ENCODE data around the gene GABARAP.

GABARAP gene

GRCh38 chr17:7228920-7229319, 13.3 kb downstream of the GABARAP start:
- no peaks in the 10 kb centered on the region for H3K9me3 ChIP-seq

GRCh38 chr17:7226721-7227710, 15.2 kb downstream of the GABARAP start:
- no peaks in the 10 kb centered on the region for H3K9me3 ChIP-seq
- in situ Hi-C loops (cut with MboI; ENCODE audit: low sequenced_read_pairs): loop anchor here (25.0 kb wide), 1 partner anchor 935 kb away; the partner anchor contains the start of genes PER1 and VAMP2
- H3K4me3 ChIP-seq: no peak overlapping the region
- no peaks in the 10 kb centered on the region for H3K27me3 ChIP-seq (ENCODE audit: low read depth)
- no peak for DNase-seq (ENCODE audit: low spot score in 2 of 2)
- H3K36me3 ChIP-seq (replicated peaks): peaks cover 84% of the 10 kb centered on the region
- H3K4me1 ChIP-seq: peaks cover 2% of the 10 kb centered on the region

More at GRCh38 chr17:7228920-7229319, 13.3 kb downstream of the GABARAP start:
- H3K36me3 ChIP-seq (replicated peaks): peaks cover 65% of the 10 kb centered on the region
- in situ Hi-C loops (cut with MboI; ENCODE audit: low sequenced_read_pairs): loop anchor here (25.0 kb wide), 1 partner anchor 933 kb away; the partner anchor contains the start of genes PER1 and VAMP2
- H3K27me3 ChIP-seq (ENCODE audit: low read depth): no peaks in the 10 kb centered on the region
- no peak for DNase-seq (ENCODE audit: low spot score in 2 of 2)
- H3K4me1 ChIP-seq: peaks cover 9% of the 10 kb centered on the region
- H3K4me3 ChIP-seq: no peak overlapping the region

GRCh38 chr17:7225711-7226331, 16.4 kb downstream of the GABARAP start:
- no peaks in the 10 kb centered on the region for H3K27me3 ChIP-seq (ENCODE audit: low read depth)
- no peaks in the 10 kb centered on the region for H3K9me3 ChIP-seq
- in situ Hi-C loops (cut with MboI; ENCODE audit: low sequenced_read_pairs): loop anchor here (25.0 kb wide), 1 partner anchor 936 kb away; the partner anchor contains the start of genes PER1 and VAMP2
- DNase-seq (ENCODE audit: low spot score in 2 of 2): no peak
- H3K4me1 ChIP-seq: peaks cover 4% of the 10 kb centered on the region; the same call in 1 of the 2 replicates
- H3K4me3 ChIP-seq: no peak overlapping the region
- H3K36me3 ChIP-seq (replicated peaks): peaks cover 92% of the 10 kb centered on the region

- Histone ChIP-seq H3K4me1 (peaks cover 10% of the 10 kb centered on the region), H3K36me3 (replicated peaks) (peaks cover 89% of the 10 kb centered on the region), H3K27me3 (ENCODE audit: low read depth) (no peaks in the 10 kb centered on the region), H3K9me3 (no peaks in the 10 kb centered on the region), H3K4me3 (no peak overlapping the region)
- no peak for DNase-seq (ENCODE audit: low spot score in 2 of 2)
- in situ Hi-C loops (cut with MboI; ENCODE audit: low sequenced_read_pairs): loop anchor here (25.0 kb wide), 1 partner anchor 938 kb away; the partner anchor contains the start of genes PER1 and VAMP2
These were observed 17.6 kb downstream of the GABARAP start for GRCh38 chr17:7224661-7225111.

- H3K4me1 ChIP-seq: peaks cover 15% of the 10 kb centered on the region
- no peak for DNase-seq (ENCODE audit: low spot score in 2 of 2)
- H3K27me3 ChIP-seq (ENCODE audit: low read depth): no peaks in the 10 kb centered on the region
- in situ Hi-C loops (cut with MboI; ENCODE audit: low sequenced_read_pairs): no loop called here
- H3K36me3 ChIP-seq (replicated peaks): peaks cover 84% of the 10 kb centered on the region
- no peaks in the 10 kb centered on the region for H3K9me3 ChIP-seq
- no peak overlapping the region for H3K4me3 ChIP-seq
These were observed 18.1 kb downstream of the GABARAP start for GRCh38 chr17:7224110-7224509.

GRCh38 chr17:7223375-7223774, 18.9 kb downstream of the GABARAP start:
- H3K9me3 ChIP-seq: no peaks in the 10 kb centered on the region
- H3K4me1 ChIP-seq: peaks cover 17% of the 10 kb centered on the region
- H3K27me3 ChIP-seq (ENCODE audit: low read depth): no peaks in the 10 kb centered on the region
- in situ Hi-C loops (cut with MboI; ENCODE audit: low sequenced_read_pairs): no loop called here
- H3K36me3 ChIP-seq (replicated peaks): peaks cover 77% of the 10 kb centered on the region
- no peak for DNase-seq (ENCODE audit: low spot score in 2 of 2)
- no peak overlapping the region for H3K4me3 ChIP-seq

- Histone ChIP-seq H3K36me3 (replicated peaks) (peaks cover 73% of the 10 kb centered on the region), H3K9me3 (no peaks in the 10 kb centered on the region), H3K4me3 (no peak overlapping the region), H3K27me3 (ENCODE audit: low read depth) (no peaks in the 10 kb centered on the region), H3K4me1 (peaks cover 15% of the 10 kb centered on the region)
- in situ Hi-C loops (cut with MboI; ENCODE audit: low sequenced_read_pairs): no loop called here
- DNase-seq (ENCODE audit: low spot score in 2 of 2): no peak
These were observed 19.3 kb downstream of the GABARAP start for GRCh38 chr17:7222972-7223292.

GRCh38 chr17:7222093-7222971, 19.9 kb downstream of the GABARAP start:
- Histone ChIP-seq H3K9me3 (no peaks in the 10 kb centered on the region), H3K36me3 (replicated peaks) (peaks cover 67% of the 10 kb centered on the region), H3K27me3 (ENCODE audit: low read depth) (no peaks in the 10 kb centered on the region), H3K4me1 (peaks cover 15% of the 10 kb centered on the region), H3K4me3 (no peak overlapping the region)
- no peak for DNase-seq (ENCODE audit: low spot score in 2 of 2)
- in situ Hi-C loops (cut with MboI; ENCODE audit: low sequenced_read_pairs): no loop called here

GRCh38 chr17:7221278-7222092, 20.8 kb downstream of the GABARAP start:
- H3K4me3 ChIP-seq: no peak overlapping the region
- in situ Hi-C loops (cut with MboI; ENCODE audit: low sequenced_read_pairs): no loop called here
- peaks cover 59% of the 10 kb centered on the region for H3K36me3 ChIP-seq (replicated peaks)

GRCh38 chr17:7220593-7221277, 21.5 kb downstream of the GABARAP start:
- Histone ChIP-seq H3K36me3 (replicated peaks) (peaks cover 51% of the 10 kb centered on the region), H3K4me3 (peak overlapping the region; percentile 85), H3K4me1 (peaks cover 15% of the 10 kb centered on the region), H3K9me3 (no peaks in the 10 kb centered on the region), H3K27me3 (ENCODE audit: low read depth) (no peaks in the 10 kb centered on the region)
- DNase-seq (ENCODE audit: low spot score in 2 of 2): peak; percentile 22 to 72
- in situ Hi-C loops (cut with MboI; ENCODE audit: low sequenced_read_pairs): no loop called here

More at GRCh38 chr17:7221278-7222092, 20.8 kb downstream of the GABARAP start:
- Histone ChIP-seq H3K9me3 (no peaks in the 10 kb centered on the region), H3K27me3 (ENCODE audit: low read depth) (no peaks in the 10 kb centered on the region), H3K4me1 (peaks cover 15% of the 10 kb centered on the region)
- DNase-seq (ENCODE audit: low spot score in 2 of 2): no peak

GRCh38 chr17:7219812-7220592, 22.2 kb downstream of the GABARAP start, which contains the start of the genes ACADVL and DLG4:
TSS of gene ACADVL (plus strand) at chr17:7219938. CDS start at chr17:7219985, 47 bp downstream.
TSS of gene DLG4 (minus strand) at chr17:7219836.
- peak within 1 kb of the TSS; percentile 85 for H3K4me3 ChIP-seq
- in situ Hi-C loops (cut with MboI; ENCODE audit: low sequenced_read_pairs): no loop called here
- peaks cover 15% of the 10 kb centered on the region for H3K4me1 ChIP-seq
- peaks cover 46% of the 10 kb centered on the region for H3K36me3 ChIP-seq (replicated peaks)
- peak; percentile 75 to 89 for DNase-seq (ENCODE audit: low spot score in 2 of 2)
- no peaks in the 10 kb centered on the region for H3K9me3 ChIP-seq
- H3K27me3 ChIP-seq (ENCODE audit: low read depth): no peaks in the 10 kb centered on the region
